NCI-H2196 treated with DMSO at 0.1 percent for 48 hours (cell line): ENCODE data around the gene BANP.
"Not testable (repeated sequence)": the region's sequence is repeated elsewhere in the genome, so short reads cannot be mapped to it uniquely, and the experiment has no call there.

ENCODE experiments used
- DNase-seq: peaks from one replicate; lab custom pipeline; 2025; ENCODE audit not compliant: unreplicated experiment; lab: John Stamatoyannopoulos, UW

Gene BANP

GRCh38 chr16:88026964-88027938 is 76.0 kb downstream of the BANP start:
- DNase-seq: no peak

GRCh38 chr16:88028177-88028930 is 77.1 kb downstream of the BANP start:
- not testable (repeated sequence) for DNase-seq

GRCh38 chr16:88030498-88030897 is 79.3 kb downstream of the BANP start:
- DNase-seq: no peak

GRCh38 chr16:88030961-88031360 is 79.7 kb downstream of the BANP start:
- not testable (repeated sequence) for DNase-seq

GRCh38 chr16:88033003-88033740 is 81.9 kb downstream of the BANP start:
- DNase-seq: not testable (repeated sequence)

- no peak for DNase-seq
Measured at GRCh38 chr16:88034770-88035169, 83.5 kb downstream of the BANP start.

- DNase-seq: no peak
Measured at GRCh38 chr16:88035292-88035691, 84.1 kb downstream of the BANP start.

- DNase-seq: not testable (repeated sequence)
Measured at GRCh38 chr16:88035884-88036639, 84.8 kb downstream of the BANP start.

GRCh38 chr16:88036640-88036996 is 85.4 kb downstream of the BANP start:
- DNase-seq: not testable (repeated sequence)

- not testable (repeated sequence) for DNase-seq
Measured at GRCh38 chr16:88037359-88037758, 86.1 kb downstream of the BANP start.

- not testable (repeated sequence) for DNase-seq
Measured at GRCh38 chr16:88037876-88038525, 86.8 kb downstream of the BANP start.

- DNase-seq: not testable (repeated sequence)
Measured at GRCh38 chr16:88038526-88038908, 87.3 kb downstream of the BANP start.

GRCh38 chr16:88039591-88039990 is 88.4 kb downstream of the BANP start:
- DNase-seq: no peak

- DNase-seq: not testable (repeated sequence)
Measured at GRCh38 chr16:88040196-88040876, 89.1 kb downstream of the BANP start.

- DNase-seq: not testable (repeated sequence)
Measured at GRCh38 chr16:88040877-88041244, 89.6 kb downstream of the BANP start.

- not testable (repeated sequence) for DNase-seq
Measured at GRCh38 chr16:88041506-88041905, 90.3 kb downstream of the BANP start.

- not testable (repeated sequence) for DNase-seq
Measured at GRCh38 chr16:88041986-88042562, 90.8 kb downstream of the BANP start.

GRCh38 chr16:88043208-88043910 is 92.1 kb downstream of the BANP start:
- not testable (repeated sequence) for DNase-seq
